Activated CD8-positive, alpha-beta T cell treated with anti-CD3 and anti-CD28 coated beads for 36 hours (primary cell): ENCODE data around the gene ZNF134. TPM values are rescaled to one million over a fixed set of nuclear protein-coding genes. Genes with fewer than 3 reads are reported as not detected.

Experiments used
- ATAC-seq: fragments of 200-7000 bp; cut with Tn5 transposase; one replicate; pipeline ENCODE4 v1.10.0; 2021; ENCODE audit warnings: mild to moderate bottlenecking, moderate library complexity
- CTCF ChIA-PET: fragments of 350-600 bp; sonication (Branson Sonifier 250); formaldehyde crosslinking; loops from one replicate; lab custom pipeline; 2021; ENCODE audit warnings: antibody characterized with exemption; lab: Charles Lee
- POLR2A ChIA-PET: fragments of 350-600 bp; sonication (Branson Sonifier 250); formaldehyde crosslinking; loops from one replicate; lab custom pipeline; 2021; ENCODE audit warnings: antibody characterized with exemption; lab: Charles Lee
- DNase-seq: peaks from one replicate; pipeline ENCODE4 v3.0.0-alpha.2; 2020
- H3K27ac Mint-ChIP-seq: one replicate; pipeline ENCODE4 v1.8.0; 2021; ENCODE audit warnings: mild to moderate bottlenecking, mixed read lengths
- H3K27me3 Mint-ChIP-seq: one replicate; pipeline ENCODE4 v1.8.0; 2021; ENCODE audit warnings: mixed read lengths
- H3K36me3 Mint-ChIP-seq: one replicate; pipeline ENCODE4 v1.8.0; 2021; ENCODE audit warnings: low read depth, mixed read lengths
- H3K4me1 Mint-ChIP-seq: one replicate; pipeline ENCODE4 v1.8.0; 2021; ENCODE audit warnings: low read depth, mixed read lengths
- H3K4me3 Mint-ChIP-seq: one replicate; pipeline ENCODE4 v1.8.0; 2021; ENCODE audit warnings: mild to moderate bottlenecking, moderate library complexity, mixed read lengths
- H3K9me3 Mint-ChIP-seq: one replicate; pipeline ENCODE4 v1.8.0; 2021; ENCODE audit warnings: mixed read lengths
- intact Hi-C: fragments of 100-400 bp; cut with micrococcal nuclease; formaldehyde crosslinking; loops from one replicate; pipeline ENCODE4 v1.10.0; 2022
- total RNA-seq, 2 experiments: library from RNA; stranded (reverse); gene quantifications; one replicate each; pipeline ENCODE4 v1.2.3, GENCODE V29; 2021
- TF ChIP-seq, protein P1 (sequence below): fragments of 200-600 bp; IDR thresholded peaks from one replicate; pipeline ENCODE4 v1.8.0; 2022; ENCODE audit warnings: antibody characterized with exemption, mild to moderate bottlenecking

Gene ZNF134
- total RNA-seq, 2 experiments from 2014 or later: 10.4 to 13.0 TPM

DNA sequence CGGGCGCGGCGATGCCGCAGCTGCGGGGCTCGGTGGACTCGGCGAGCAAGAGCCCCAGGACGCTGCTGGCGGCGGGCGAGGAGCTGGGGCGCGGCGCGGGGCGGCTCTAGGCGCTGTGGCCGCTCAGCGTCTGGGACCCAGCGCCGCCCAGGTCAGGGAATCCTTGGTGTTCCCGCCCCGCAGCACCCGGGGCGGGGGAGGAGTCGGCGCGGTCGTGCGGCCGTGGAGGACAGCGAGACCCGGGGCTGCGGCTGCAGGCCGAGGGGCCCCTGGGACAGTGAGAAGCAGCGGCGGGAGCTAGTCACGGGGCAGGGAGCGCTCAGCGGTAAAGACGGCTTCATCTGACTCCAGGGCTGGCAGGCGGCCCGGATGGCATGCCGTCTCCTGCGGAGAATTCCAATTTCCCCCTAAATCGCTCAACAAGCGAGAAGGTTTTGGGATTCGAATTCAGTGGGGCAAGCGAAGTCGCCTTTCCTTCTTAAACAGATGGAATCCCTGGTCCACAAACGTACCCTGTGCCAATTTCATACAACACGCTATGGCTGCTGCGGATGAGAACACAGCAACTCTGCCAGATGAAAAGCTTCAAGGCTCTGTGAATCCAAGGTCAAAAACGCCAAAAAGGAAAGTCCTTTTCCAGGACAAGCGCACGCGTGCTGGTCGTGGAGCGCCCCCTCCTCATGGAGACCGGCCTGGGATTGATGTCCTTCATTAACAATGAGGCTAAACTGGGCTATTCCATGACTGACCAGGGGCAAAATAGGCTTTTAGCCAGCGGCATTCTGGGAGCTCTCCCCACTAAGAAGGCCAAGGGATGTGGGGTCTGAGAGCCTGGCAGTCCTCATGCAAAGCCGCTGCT, 50.5 kb downstream of the ZNF134 start:
- Mint-ChIP-seq H3K36me3 (no peaks in the 10 kb centered on the region), H3K4me1 (no peaks in the 10 kb centered on the region), H3K27ac (no peak overlapping the region), H3K4me3 (peak overlapping the region; percentile 72), H3K27me3 (peaks cover 33% of the 10 kb centered on the region), H3K9me3 (no peaks in the 10 kb centered on the region)
- ChIA-PET CTCF (interaction anchor here (0.8 to 0.9 kb wide), 2 partner anchors 17 to 409 kb away, joined by 3 read pairs; partner anchors contain the start of gene ZNF551), POLR2A (interaction anchor here (0.7 to 1.3 kb wide), 3 partner anchors 22 to 65 kb away, joined by 3 read pairs; partner anchors contain the start of gene ZNF530)
- TF ChIP-seq, protein P1, sequence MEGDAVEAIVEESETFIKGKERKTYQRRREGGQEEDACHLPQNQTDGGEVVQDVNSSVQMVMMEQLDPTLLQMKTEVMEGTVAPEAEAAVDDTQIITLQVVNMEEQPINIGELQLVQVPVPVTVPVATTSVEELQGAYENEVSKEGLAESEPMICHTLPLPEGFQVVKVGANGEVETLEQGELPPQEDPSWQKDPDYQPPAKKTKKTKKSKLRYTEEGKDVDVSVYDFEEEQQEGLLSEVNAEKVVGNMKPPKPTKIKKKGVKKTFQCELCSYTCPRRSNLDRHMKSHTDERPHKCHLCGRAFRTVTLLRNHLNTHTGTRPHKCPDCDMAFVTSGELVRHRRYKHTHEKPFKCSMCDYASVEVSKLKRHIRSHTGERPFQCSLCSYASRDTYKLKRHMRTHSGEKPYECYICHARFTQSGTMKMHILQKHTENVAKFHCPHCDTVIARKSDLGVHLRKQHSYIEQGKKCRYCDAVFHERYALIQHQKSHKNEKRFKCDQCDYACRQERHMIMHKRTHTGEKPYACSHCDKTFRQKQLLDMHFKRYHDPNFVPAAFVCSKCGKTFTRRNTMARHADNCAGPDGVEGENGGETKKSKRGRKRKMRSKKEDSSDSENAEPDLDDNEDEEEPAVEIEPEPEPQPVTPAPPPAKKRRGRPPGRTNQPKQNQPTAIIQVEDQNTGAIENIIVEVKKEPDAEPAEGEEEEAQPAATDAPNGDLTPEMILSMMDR: no peak
- DNase-seq: no peak
- intact Hi-C loops: no loop called here
- ATAC-seq: peak; percentile 42

GRCh38 chr19:57665261-57665806, 51.3 kb downstream of the ZNF134 start:
- H3K4me3 Mint-ChIP-seq: no peak overlapping the region
- DNase-seq (no peak), ATAC-seq (no peak)
- H3K4me1 Mint-ChIP-seq: no peaks in the 10 kb centered on the region
- CTCF ChIA-PET: interaction anchor here (0.9 kb wide), 1 partner anchor 17 kb away, joined by 3 read pairs; the partner anchor contains the start of gene ZNF551
- intact Hi-C loops: no loop called here
- no peak overlapping the region for H3K27ac Mint-ChIP-seq
- H3K36me3 Mint-ChIP-seq: no peaks in the 10 kb centered on the region
- H3K9me3 Mint-ChIP-seq: no peaks in the 10 kb centered on the region
- POLR2A ChIA-PET: interaction anchor here (1.0 to 1.3 kb wide), 2 partner anchors 46 to 66 kb away, joined by 3 read pairs; partner anchors contain the start of gene ZNF530
- peaks cover 29% of the 10 kb centered on the region for H3K27me3 Mint-ChIP-seq
- TF ChIP-seq, protein P1: no peak

- Mint-ChIP-seq H3K27ac (no peak overlapping the region), H3K4me3 (no peak overlapping the region), H3K4me1 (no peaks in the 10 kb centered on the region), H3K36me3 (no peaks in the 10 kb centered on the region), H3K9me3 (peaks cover 1% of the 10 kb centered on the region), H3K27me3 (peaks cover 32% of the 10 kb centered on the region)
- ATAC-seq: no peak
- TF ChIP-seq, protein P1: no peak
- ChIA-PET CTCF (no interaction called here), POLR2A (no interaction called here)
- intact Hi-C loops: no loop called here
- DNase-seq: no peak
Observed at GRCh38 chr19:57667228-57667627, 53.2 kb downstream of the ZNF134 start.

DNA sequence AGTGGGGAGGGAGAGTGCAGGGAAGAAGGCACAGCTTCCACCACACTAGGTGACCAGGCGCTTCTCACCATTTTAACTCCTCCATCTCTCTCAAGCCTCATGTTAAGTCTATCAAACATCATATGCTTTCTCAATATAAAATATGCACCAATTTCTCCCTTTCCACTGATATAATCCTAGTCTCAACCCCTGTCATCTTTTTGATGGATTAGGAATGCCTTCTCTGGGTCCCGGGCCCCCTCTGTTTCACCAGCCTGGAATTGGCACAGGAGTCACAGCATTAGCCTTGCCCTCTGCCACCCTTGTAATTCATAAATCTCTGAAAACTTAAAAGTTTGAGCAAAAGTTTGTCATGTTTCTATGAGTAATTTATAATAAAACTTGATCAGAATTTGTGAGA, 54.6 kb downstream of the ZNF134 start, which contains the start of gene ZSCAN4:
TSS of gene ZSCAN4 (plus strand) at position 301 of the 400 bp plus-strand sequence. CDS start 7,211 bp downstream, outside the sequence.
- ChIA-PET POLR2A (no interaction called here), CTCF (no interaction called here)
- intact Hi-C loops: no loop called here
- H3K27ac Mint-ChIP-seq: no peak within 1 kb of the TSS
- H3K9me3 Mint-ChIP-seq: peaks cover 1% of the 10 kb centered on the region
- peaks cover 32% of the 10 kb centered on the region for H3K27me3 Mint-ChIP-seq
- no peak for ATAC-seq
- no peak within 1 kb of the TSS for H3K4me3 Mint-ChIP-seq
- H3K4me1 Mint-ChIP-seq: no peaks in the 10 kb centered on the region
- TF ChIP-seq, protein P1: no peak
- no peaks in the 10 kb centered on the region for H3K36me3 Mint-ChIP-seq
- DNase-seq: no peak
